A549 (cell line): Measurements from ENCODE around the gene SRGAP1.

Source experiments
- ATOH8 ChIP-seq: fragments of 250-450 bp; sonication (Bioruptor Pico); IDR thresholded peaks from 2 replicates; pipeline ENCODE4 v1.5.0; 2020; ENCODE audit warnings: low read depth, mild to moderate bottlenecking, moderate library complexity
- CHD4 ChIP-seq: fragments of 200-600 bp; sonication (generic); IDR thresholded peaks from 2 replicates; pipeline ENCODE4 v1.6.1; 2016; ENCODE audit warnings: antibody characterized with exemption, mild to moderate bottlenecking, borderline replicate concordance
- CTCF ChIP-seq: fragments of >200 bp; sonication (Bioruptor Twin); formaldehyde crosslinking; IDR thresholded peaks from 3 replicates; pipeline ENCODE4 v1.5.1; 2016
- ESRRA ChIP-seq: fragments of 150-350 bp; IDR thresholded peaks from 2 replicates; pipeline ENCODE4 v1.6.1; 2014; ENCODE audit warnings: mild to moderate bottlenecking, low read length, borderline replicate concordance
- HDAC2 ChIP-seq: fragments of 200-600 bp; sonication (generic); IDR thresholded peaks from 2 replicates; pipeline ENCODE4 v1.6.1; 2016
- JUN ChIP-seq, 2 experiments: fragments of >200 bp; sonication (Bioruptor Twin); formaldehyde crosslinking; IDR thresholded peaks; 2 replicates in 1 of 2; 3 replicates in 1 of 2; pipeline ENCODE4 v1.6.1; 2016 to 2017
- KDM5A ChIP-seq: fragments of 200-600 bp; sonication (generic); IDR thresholded peaks from 2 replicates; pipeline ENCODE4 v1.6.1; 2016; ENCODE audit warnings: antibody characterized with exemption, mild to moderate bottlenecking
- MAFK ChIP-seq: fragments of 450-650 bp; IDR thresholded peaks from 2 replicates; pipeline ENCODE4 v1.6.1; 2014; ENCODE audit not compliant: partially characterized antibody
- MAX ChIP-seq: IDR thresholded peaks from 2 replicates; pipeline ENCODE4 v1.6.1; 2012
- MYC ChIP-seq: IDR thresholded peaks from 2 replicates; pipeline ENCODE4 v1.6.1; 2012; ENCODE audit warnings: mild to moderate bottlenecking, inconsistent platforms, low read length, improper control_type of control experiment, borderline replicate concordance
- NPAS2 ChIP-seq: fragments of 250-450 bp; sonication (Bioruptor Pico); IDR thresholded peaks from 2 replicates; pipeline ENCODE4 v1.8.0; 2022; ENCODE audit warnings: mild to moderate bottlenecking, moderate library complexity, borderline replicate concordance
- TF ChIP-seq, protein P1 (sequence below): fragments of 150-350 bp; IDR thresholded peaks from 2 replicates; pipeline ENCODE4 v1.6.1; 2014; ENCODE audit warnings: low read depth, mild to moderate bottlenecking, low read length

- TF ChIP-seq CTCF (no peak), HDAC2 (no peak), NPAS2 (CRISPR knock-in tag) (no peak), ESRRA (no peak), CHD4 (no peak), MAX (no peak), ATOH8 (no peak), MAFK (no peak), JUN (IDR thresholded peaks at IDR 0.05) (no peak), KDM5A (no peak), MYC (no peak)
- TF ChIP-seq, protein P1, sequence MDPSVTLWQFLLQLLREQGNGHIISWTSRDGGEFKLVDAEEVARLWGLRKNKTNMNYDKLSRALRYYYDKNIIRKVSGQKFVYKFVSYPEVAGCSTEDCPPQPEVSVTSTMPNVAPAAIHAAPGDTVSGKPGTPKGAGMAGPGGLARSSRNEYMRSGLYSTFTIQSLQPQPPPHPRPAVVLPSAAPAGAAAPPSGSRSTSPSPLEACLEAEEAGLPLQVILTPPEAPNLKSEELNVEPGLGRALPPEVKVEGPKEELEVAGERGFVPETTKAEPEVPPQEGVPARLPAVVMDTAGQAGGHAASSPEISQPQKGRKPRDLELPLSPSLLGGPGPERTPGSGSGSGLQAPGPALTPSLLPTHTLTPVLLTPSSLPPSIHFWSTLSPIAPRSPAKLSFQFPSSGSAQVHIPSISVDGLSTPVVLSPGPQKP, result no peak
Measured at GRCh38 chr12:63985456-63985855, 141.0 kb downstream of the SRGAP1 start.
